HAP-1 (cell line): Measurements from ENCODE around the gene SLC30A1.
"Not testable (repeated sequence)": the region's sequence is repeated elsewhere in the genome, so short reads cannot be mapped to it uniquely, and the experiment has no call there.

Experiments
- DNase-seq, 2 experiments: peaks; one replicate each; pipeline ENCODE4 v3.0.0-alpha.2; 2016 to 2020; ENCODE audit warnings: low spot score in 2 of 2
- H3K27me3 ChIP-seq: fragments of 250-450 bp; sonication (Bioruptor Pico); 2 replicates; pipeline ENCODE4 v1.5.1; 2020; ENCODE audit warnings: low read depth, mild to moderate bottlenecking, moderate library complexity
- H3K36me3 ChIP-seq: fragments of 250-450 bp; sonication (Bioruptor Pico); replicated peaks from 2 replicates; pipeline ENCODE4 v1.5.1; 2020; ENCODE audit warnings: mild to moderate bottlenecking
- H3K4me1 ChIP-seq: fragments of 250-450 bp; sonication (Bioruptor Pico); 2 replicates; pipeline ENCODE4 v1.5.1; 2020; ENCODE audit warnings: mild to moderate bottlenecking
- H3K4me3 ChIP-seq: fragments of 250-450 bp; sonication (Bioruptor Pico); 2 replicates; pipeline ENCODE4 v1.5.1; 2020; ENCODE audit warnings: mild to moderate bottlenecking, moderate library complexity
- H3K9me3 ChIP-seq: fragments of 250-450 bp; sonication (Bioruptor Pico); 2 replicates; pipeline ENCODE4 v1.5.1; 2020; ENCODE audit warnings: mild to moderate bottlenecking, moderate library complexity
- in situ Hi-C: fragments of 300-500 bp; cut with MboI; formaldehyde crosslinking; loops from 3 replicates; pipeline ENCODE4 v1.14.3; 2020; ENCODE audit warnings: low sequenced_read_pairs, inconsistent platforms, mixed read lengths

SLC30A1 gene

DNA sequence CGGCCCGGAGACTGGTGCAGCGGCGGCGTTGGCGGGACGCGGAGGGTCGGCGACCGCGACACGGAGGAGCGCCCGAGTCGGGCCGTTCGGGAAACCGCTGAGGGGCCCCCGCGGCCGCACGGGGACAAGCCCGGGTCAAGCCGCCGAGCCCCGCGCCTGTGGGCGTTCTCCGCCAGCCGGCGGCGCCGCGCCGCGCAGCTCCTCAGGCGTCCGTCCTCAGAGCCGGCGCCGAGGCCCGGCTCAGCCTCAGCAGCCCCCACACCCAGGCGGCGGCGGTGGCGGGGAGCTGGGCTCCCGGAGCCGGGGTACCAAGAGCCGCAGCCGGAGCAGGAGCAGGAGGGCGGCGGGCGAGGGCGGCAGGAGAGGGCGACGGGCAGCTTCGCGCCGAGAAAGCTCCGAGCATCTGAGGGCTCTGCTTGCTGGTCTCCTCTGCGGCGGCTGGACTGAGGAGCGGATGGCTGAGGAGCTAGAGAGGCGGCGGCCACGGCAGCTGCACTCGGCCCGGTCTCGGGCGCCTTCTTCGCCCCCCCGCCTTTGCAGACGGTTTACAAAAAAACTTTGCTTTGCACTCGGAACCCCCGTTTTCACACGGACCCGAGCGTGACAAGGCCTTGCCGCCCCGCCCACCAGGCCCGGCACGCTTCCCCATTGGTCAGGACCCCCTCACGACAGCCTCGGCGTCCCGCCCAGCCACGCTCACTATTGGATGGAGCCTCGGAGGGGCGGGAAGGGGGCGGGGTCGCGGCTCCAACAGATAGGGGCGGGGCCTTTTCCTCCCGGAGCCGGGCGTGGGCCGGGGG lies at the start of gene SLC30A1:
TSS of gene SLC30A1 (minus strand) at position 522 of the 800 bp plus-strand sequence. CDS start 549 bp downstream, outside the sequence.
- Histone ChIP-seq H3K36me3 (peaks cover 17% of the 10 kb centered on the region), H3K4me1 (peaks cover 10% of the 10 kb centered on the region), H3K9me3 (no peaks in the 10 kb centered on the region), H3K4me3 (peak within 1 kb of the TSS; percentile 78), H3K27me3 (no peaks in the 10 kb centered on the region)
- peak; percentile 93 to 99 for DNase-seq
- in situ Hi-C loops, result no loop called here

GRCh38 chr1:211628417-211628816 lies 49.5 kb upstream of the SLC30A1 start:
- no peaks in the 10 kb centered on the region for H3K4me1 ChIP-seq
- no peak for DNase-seq
- no peaks in the 10 kb centered on the region for H3K27me3 ChIP-seq
- in situ Hi-C loops, result no loop called here
- no peak overlapping the region for H3K4me3 ChIP-seq
- H3K9me3 ChIP-seq, result no peaks in the 10 kb centered on the region
- H3K36me3 ChIP-seq, result no peaks in the 10 kb centered on the region

DNA sequence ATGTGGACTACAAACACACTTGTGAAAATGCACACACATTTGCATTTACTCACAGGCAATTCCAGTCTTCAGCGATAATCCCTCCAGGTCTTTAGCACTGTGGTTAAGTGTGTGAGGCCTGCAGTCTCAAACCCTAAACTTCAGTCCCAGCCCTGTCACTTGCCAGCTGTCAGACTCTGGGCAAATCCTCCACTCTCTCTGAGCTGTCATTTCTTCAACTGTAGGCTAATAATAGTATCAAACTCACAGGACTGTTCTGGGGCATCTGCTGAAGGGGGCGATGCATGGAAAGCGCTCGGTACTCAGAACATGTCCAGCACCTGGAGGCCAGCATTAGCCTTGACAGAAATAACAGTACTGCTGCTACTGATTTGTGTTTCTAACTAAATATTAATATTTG lies 48.3 kb upstream of the SLC30A1 start:
- no peaks in the 10 kb centered on the region for H3K4me1 ChIP-seq
- H3K4me3 ChIP-seq, result no peak overlapping the region
- H3K36me3 ChIP-seq, result no peaks in the 10 kb centered on the region
- no peak for DNase-seq
- in situ Hi-C loops, result no loop called here
- no peaks in the 10 kb centered on the region for H3K9me3 ChIP-seq
- no peaks in the 10 kb centered on the region for H3K27me3 ChIP-seq

DNA sequence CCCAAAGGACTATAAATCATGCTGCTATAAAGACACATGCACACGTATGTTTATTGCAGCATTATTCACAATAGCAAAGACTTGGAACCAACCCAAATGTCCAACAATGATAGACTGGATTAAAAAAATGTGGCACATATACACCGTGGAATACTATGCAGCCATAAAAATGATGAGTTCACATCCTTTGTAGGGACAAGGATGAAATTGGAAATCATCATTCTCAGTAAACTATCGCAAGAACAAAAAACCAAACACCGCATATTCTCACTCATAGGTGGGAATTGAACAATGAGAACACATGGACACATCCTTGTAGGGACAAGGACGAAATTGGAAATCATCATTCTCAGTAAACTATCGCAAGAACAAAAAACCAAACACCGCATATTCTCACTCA lies 46.9 kb upstream of the SLC30A1 start:
- H3K4me1 ChIP-seq, H3K4me3 ChIP-seq, in situ Hi-C loops, DNase-seq, H3K27me3 ChIP-seq, H3K9me3 ChIP-seq, H3K36me3 ChIP-seq: not testable (repeated sequence)

GRCh38 chr1:211625040-211625439 lies 46.1 kb upstream of the SLC30A1 start:
- Histone ChIP-seq H3K4me3 (no peak overlapping the region), H3K4me1 (no peaks in the 10 kb centered on the region), H3K36me3 (no peaks in the 10 kb centered on the region), H3K9me3 (no peaks in the 10 kb centered on the region), H3K27me3 (no peaks in the 10 kb centered on the region)
- no peak for DNase-seq
- in situ Hi-C loops, result no loop called here

DNA sequence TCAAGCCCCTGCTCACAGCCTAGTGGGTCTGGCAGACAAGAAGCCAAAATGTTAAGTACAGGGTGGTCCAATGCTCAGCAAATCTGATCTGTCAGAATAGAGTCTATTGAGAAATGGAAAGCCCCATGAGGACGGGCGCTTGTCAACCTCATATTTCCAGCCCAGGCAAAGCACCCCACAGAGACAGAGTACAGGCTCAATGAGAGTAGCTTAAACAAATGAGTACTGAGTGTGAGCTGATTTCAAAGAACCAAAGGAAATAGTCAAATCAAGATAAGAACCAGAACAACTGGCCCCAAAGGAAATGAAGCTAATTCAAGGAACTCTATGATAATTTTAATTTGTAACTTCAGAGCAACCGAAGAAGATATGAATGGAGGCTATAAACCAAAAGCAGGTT lies 44.6 kb upstream of the SLC30A1 start:
- no peak for DNase-seq
- Histone ChIP-seq H3K4me1 (no peaks in the 10 kb centered on the region), H3K36me3 (no peaks in the 10 kb centered on the region), H3K27me3 (no peaks in the 10 kb centered on the region), H3K4me3 (no peak overlapping the region), H3K9me3 (no peaks in the 10 kb centered on the region)
- in situ Hi-C loops, result no loop called here

DNA sequence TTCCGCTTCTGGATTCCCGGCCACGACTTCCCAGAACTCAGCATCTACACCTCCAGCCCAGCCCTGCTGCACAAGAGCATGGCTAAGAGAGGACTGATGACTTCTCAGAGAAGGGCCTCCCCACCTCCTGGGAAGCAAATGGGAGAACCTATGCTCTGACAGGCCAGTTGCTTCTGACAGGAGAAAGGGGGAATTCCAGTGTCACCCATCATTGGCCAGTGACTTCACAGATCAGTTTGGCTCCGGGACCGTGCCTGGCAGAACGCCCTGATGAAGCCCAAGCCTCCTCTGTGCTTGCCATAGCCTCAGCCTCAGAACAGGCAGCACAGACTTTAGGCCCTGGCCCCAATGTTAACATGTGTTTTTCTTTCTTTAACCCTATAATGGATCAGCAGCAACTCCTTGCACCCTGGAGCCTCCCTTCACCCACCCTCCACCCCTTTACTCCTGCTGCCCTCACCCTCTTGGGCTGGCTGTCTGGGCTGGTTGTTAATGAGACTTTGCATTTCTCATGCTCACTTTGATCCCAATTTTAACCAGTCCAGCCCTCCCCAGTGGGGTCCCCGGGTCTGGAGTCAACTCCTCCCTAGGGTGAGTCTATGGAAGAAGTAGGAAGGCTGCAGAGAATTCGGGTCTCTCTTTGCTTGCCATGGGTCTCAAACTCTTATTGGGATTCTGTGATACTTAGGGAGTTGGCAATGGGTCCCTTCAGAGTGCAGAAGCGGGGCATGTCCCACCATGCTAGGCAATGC lies 42.7 kb upstream of the SLC30A1 start:
- no peak overlapping the region for H3K4me3 ChIP-seq
- in situ Hi-C loops, result no loop called here
- no peak for DNase-seq
- no peaks in the 10 kb centered on the region for H3K27me3 ChIP-seq
- no peaks in the 10 kb centered on the region for H3K4me1 ChIP-seq
- no peaks in the 10 kb centered on the region for H3K36me3 ChIP-seq
- H3K9me3 ChIP-seq, result no peaks in the 10 kb centered on the region

DNA sequence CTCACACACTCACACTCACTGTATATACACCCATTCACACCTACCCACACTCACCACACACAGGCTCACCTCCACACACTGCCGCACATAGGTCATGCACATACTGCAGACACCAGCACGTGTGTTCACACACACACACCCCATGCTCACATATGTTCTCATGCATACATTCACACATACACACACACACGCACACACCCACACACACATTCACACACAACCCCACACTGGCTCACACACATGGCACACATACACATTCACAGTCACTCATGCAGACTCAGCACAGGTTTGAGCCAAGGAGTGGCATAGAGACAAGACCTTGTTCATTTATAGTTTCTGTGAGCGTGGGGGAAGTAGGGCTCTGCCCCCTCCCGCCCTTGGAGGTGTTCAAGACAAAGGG lies 41.1 kb upstream of the SLC30A1 start:
- no peak for DNase-seq
- Histone ChIP-seq H3K36me3 (no peaks in the 10 kb centered on the region), H3K9me3 (no peaks in the 10 kb centered on the region), H3K27me3 (no peaks in the 10 kb centered on the region), H3K4me1 (no peaks in the 10 kb centered on the region), H3K4me3 (no peak overlapping the region)
- in situ Hi-C loops, result no loop called here

GRCh38 chr1:211619033-211619996 lies 40.4 kb upstream of the SLC30A1 start:
- Histone ChIP-seq H3K36me3 (no peaks in the 10 kb centered on the region), H3K4me1 (no peaks in the 10 kb centered on the region), H3K4me3 (no peak overlapping the region), H3K9me3 (no peaks in the 10 kb centered on the region), H3K27me3 (no peaks in the 10 kb centered on the region)
- DNase-seq, result no peak
- in situ Hi-C loops, result no loop called here

- in situ Hi-C loops, result no loop called here
- H3K4me3 ChIP-seq, result no peak overlapping the region
- no peaks in the 10 kb centered on the region for H3K36me3 ChIP-seq
- no peaks in the 10 kb centered on the region for H3K9me3 ChIP-seq
- H3K4me1 ChIP-seq, result no peaks in the 10 kb centered on the region
- no peak for DNase-seq
- no peaks in the 10 kb centered on the region for H3K27me3 ChIP-seq
Measured at GRCh38 chr1:211616965-211617297, 38.0 kb upstream of the SLC30A1 start.

DNA sequence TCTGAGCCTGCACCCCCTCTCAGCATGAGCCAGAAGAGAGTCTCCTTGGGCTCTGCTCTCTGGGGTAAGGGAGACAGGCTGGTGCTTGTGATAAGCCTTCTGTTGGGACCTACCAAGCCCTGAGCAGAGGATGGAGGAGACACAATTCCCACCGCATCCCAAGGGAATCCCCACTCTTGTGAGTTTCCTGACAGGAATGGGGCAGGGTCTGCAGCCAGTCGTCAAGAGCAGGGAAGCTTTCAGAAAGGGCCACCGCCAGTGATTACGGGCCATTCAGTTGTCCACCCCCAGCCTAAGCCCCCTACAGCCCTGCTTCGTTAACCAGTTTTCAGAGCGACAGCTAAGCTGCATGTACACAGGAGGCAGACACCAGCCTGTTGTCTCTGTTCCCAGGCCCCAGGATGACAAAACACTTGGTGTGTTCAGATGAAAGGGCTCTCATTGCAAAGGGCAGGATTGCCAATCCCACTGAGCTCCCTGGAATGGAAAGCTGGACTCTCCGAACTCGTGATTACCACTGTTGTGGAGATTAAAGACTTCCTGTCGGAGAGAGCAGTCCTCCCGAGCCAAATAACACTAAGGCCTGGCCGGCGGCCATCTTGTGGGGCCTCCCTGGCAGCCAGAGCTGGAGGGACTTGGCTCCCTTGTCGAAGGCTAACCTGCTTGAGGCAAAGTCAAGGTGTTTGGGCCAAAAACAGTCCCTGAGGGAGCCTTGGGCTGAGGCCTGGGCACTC lies 37.4 kb upstream of the SLC30A1 start:
- no peaks in the 10 kb centered on the region for H3K27me3 ChIP-seq
- in situ Hi-C loops, result no loop called here
- no peak overlapping the region for H3K4me3 ChIP-seq
- H3K4me1 ChIP-seq, result no peaks in the 10 kb centered on the region
- H3K36me3 ChIP-seq, result no peaks in the 10 kb centered on the region
- no peaks in the 10 kb centered on the region for H3K9me3 ChIP-seq
- no peak for DNase-seq

GRCh38 chr1:211614615-211615014 lies 35.7 kb upstream of the SLC30A1 start:
- Histone ChIP-seq H3K27me3 (no peaks in the 10 kb centered on the region), H3K36me3 (no peaks in the 10 kb centered on the region), H3K9me3 (no peaks in the 10 kb centered on the region), H3K4me3 (no peak overlapping the region), H3K4me1 (no peaks in the 10 kb centered on the region)
- DNase-seq, result no peak
- in situ Hi-C loops, result no loop called here

- Histone ChIP-seq H3K27me3 (no peaks in the 10 kb centered on the region), H3K9me3 (no peaks in the 10 kb centered on the region), H3K4me3 (no peak overlapping the region), H3K36me3 (no peaks in the 10 kb centered on the region), H3K4me1 (no peaks in the 10 kb centered on the region)
- in situ Hi-C loops, result no loop called here
- no peak for DNase-seq
Measured at GRCh38 chr1:211613951-211614350, 35.0 kb upstream of the SLC30A1 start.
